ENCODE results near the gene RETREG3. TPM values are rescaled to one million over a fixed set of nuclear protein-coding genes. Genes with fewer than 3 reads are reported as not detected.
A peak's percentile ranks its signal among the peaks of the same experiment; 100 is the strongest.

The RETREG3 gene
- total RNA-seq, 6 donors from 2014 or later = 47.1 to 89.7 (median 59.9) TPM

DNA sequence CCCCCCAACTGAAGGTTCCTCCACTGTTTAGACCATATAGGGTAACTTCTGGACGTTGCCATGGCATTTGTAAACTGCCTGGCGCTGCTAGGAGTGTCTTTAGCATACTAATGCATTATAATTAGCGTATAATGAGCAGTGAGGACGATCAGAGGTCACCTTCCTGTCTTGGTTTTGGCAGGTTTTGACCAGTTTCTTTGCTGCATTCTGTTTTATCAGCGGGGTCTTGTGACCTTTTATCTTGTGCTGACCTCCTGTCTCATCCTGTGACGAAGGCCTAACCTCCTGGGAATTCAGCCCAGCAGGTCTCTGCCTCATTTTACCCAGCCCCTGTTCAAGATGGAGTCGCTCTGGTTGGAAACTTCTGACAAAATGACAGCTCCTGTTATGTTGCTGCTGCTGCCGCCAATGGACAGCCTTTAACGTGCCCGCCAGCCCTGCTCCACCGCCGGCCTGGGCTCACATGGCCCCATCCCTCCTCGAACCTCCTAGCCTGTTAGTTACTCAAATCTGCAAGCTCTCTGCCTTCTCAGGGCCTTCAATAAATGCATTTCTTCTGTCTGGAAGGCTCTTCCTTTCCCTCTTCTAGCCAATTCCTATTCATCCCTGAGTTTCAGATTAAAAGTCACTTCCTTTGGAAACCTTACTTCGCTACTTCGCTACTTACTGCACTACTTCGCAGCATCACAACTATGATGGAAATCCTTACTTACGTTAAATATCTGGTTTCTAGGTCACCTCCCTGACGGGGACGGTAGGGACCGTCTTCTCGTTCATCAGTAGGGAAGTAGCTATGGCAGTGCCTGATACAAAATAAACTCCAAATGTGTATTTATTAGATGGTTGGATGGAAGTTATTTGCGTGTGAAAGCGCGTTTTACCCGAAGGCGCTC, 73.8 kb downstream of the RETREG3 start:
- H3K27me3 ChIP-seq = no peaks in the 10 kb centered on the region
- ATAC-seq (ENCODE audit: low FRiP score in 2 of 2) (peak in 1 of 2 donors; percentile 32), DNase-seq (peak in 1 of 2 donors; percentile 68)
- TF ChIP-seq POLR2AphosphoS5 (IDR thresholded peaks at IDR 0.05) (no peak), EP300 (IDR thresholded peaks at IDR 0.05) (no peak), POLR2A (IDR thresholded peaks at IDR 0.05) (no peak)
- TF ChIP-seq, protein P1, sequence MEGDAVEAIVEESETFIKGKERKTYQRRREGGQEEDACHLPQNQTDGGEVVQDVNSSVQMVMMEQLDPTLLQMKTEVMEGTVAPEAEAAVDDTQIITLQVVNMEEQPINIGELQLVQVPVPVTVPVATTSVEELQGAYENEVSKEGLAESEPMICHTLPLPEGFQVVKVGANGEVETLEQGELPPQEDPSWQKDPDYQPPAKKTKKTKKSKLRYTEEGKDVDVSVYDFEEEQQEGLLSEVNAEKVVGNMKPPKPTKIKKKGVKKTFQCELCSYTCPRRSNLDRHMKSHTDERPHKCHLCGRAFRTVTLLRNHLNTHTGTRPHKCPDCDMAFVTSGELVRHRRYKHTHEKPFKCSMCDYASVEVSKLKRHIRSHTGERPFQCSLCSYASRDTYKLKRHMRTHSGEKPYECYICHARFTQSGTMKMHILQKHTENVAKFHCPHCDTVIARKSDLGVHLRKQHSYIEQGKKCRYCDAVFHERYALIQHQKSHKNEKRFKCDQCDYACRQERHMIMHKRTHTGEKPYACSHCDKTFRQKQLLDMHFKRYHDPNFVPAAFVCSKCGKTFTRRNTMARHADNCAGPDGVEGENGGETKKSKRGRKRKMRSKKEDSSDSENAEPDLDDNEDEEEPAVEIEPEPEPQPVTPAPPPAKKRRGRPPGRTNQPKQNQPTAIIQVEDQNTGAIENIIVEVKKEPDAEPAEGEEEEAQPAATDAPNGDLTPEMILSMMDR (IDR thresholded peaks at IDR 0.05) = no peak
- WGBS, 2 donors = 45 to 48% methylated on average over 26 of the region's 26 CpGs
- peaks cover 0 to 19% (median 14%) of the 10 kb centered on the region in 4 donors for H3K36me3 ChIP-seq
- H3K4me3 ChIP-seq = peak overlapping the region; percentile 48 to 98 (median 77)
- H3K9me3 ChIP-seq = no peaks in the 10 kb centered on the region
- peaks cover 22 to 47% (median 33%) of the 10 kb centered on the region in 4 donors for H3K4me1 ChIP-seq
- peak overlapping the region; percentile 80 to 93 (median 84) for H3K27ac ChIP-seq

DNA sequence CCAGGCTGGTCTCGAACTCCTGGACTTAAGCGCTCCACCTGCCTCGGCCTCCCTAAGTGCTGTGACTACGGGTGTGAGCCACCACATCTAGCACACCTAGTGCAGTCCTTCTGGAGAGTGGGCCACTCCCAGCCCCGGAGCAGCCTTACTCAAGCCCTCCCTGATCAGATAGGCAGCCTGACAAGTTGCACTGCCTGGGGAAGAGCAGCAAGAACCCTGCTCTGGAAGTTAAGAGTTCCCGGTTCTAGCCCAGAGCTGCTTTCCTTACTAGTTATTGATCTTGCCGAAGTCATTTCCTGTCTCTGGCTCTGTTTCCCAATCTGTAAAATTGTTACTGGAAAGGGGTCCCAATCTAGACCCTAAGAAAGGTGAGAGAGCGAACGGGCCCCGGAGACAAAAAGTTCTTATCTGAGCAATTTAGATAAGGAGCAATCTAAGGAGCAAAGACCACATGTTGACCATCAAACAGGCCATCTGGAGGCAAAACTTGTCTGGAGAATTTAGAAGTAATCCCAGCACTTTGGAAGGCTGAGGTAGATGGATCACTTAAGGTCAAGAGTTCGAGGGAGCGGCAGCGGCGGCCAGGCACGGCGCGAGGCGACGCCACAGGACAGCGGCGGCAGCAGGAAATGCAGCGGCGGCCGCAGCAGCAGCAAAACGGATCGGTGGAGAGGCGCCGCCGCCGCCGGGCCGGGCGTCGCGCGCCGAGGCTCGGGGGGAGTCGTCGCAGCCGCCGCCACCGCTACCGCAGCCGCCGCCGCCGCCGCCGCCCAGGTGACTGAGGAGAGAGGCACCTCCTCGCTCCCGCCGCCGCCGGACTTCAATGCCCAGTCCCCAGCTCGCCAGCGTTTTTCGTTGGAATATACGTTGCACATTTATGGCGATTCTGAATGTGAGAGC, 77.5 kb downstream of the RETREG3 start:
- WGBS, 2 donors = 12 to 15% methylated on average over 38 to 42 of the region's 60 CpGs
- peak; percentile 81 to 94 for DNase-seq
- H3K4me1 ChIP-seq = peaks cover 23 to 57% (median 35%) of the 10 kb centered on the region in 4 donors

DNA sequence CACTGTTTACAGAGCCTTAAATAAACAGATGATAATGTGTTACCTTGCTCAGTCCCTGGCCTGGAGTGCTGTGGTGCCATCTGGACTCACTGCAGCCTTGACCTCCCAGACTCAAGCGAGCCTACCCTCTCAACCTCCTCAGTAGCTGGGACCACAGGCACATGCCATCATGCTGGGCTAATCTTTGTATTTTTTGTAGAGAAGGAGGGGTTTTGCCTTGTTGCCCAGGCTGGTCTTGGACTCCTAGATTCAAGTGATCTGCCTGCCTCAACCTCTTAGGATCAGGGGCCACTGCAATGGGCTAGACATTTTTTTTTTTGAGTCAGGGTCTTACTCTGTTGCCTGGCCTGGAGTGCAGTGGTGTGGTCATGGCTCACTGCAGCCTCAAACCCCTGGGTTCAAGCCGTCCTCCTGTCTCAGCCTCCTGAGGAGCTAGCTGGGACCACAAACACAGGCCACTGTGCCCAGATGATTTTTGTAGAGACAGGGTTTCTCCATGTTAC, 78.2 kb downstream of the RETREG3 start:
- no peaks in the 10 kb centered on the region for H3K9me3 ChIP-seq
- no peak for DNase-seq
- peak overlapping the region in 3 of 4 donors; percentile 73 to 88 (median 85) for H3K27ac ChIP-seq
- TF ChIP-seq, protein P1 (IDR thresholded peaks at IDR 0.05) = no peak
- TF ChIP-seq POLR2A (IDR thresholded peaks at IDR 0.05) = no peak
- TF ChIP-seq POLR2AphosphoS5 (IDR thresholded peaks at IDR 0.05) = no peak
- TF ChIP-seq EP300 (IDR thresholded peaks at IDR 0.05) = no peak
- 81% methylated on average over 2 of the region's 2 CpGs; no CpG with 5 or more reads in 1 of the 2 donors for WGBS, 2 donors
- no peaks in the 10 kb centered on the region for H3K36me3 ChIP-seq
- no peaks in the 10 kb centered on the region for H3K27me3 ChIP-seq
- peaks cover 22 to 62% (median 40%) of the 10 kb centered on the region in 4 donors for H3K4me1 ChIP-seq
- no peak overlapping the region for H3K4me3 ChIP-seq
- no peak for ATAC-seq (ENCODE audit: low FRiP score in 2 of 2)

More for the DNA sequence above, 77.5 kb downstream of the RETREG3 start:
- no peaks in the 10 kb centered on the region for H3K27me3 ChIP-seq
- peak; percentile 58 to 78 for ATAC-seq (ENCODE audit: low FRiP score in 2 of 2)
- H3K27ac ChIP-seq = peak overlapping the region; percentile 61 to 88 (median 79)
- H3K4me3 ChIP-seq = peak overlapping the region; percentile 11 to 62 (median 50)
- TF ChIP-seq POLR2A (IDR thresholded peaks at IDR 0.05) (peak in 2 of 4 donors; percentile 30 to 63), POLR2AphosphoS5 (IDR thresholded peaks at IDR 0.05) (no peak), EP300 (IDR thresholded peaks at IDR 0.05) (no peak)
- TF ChIP-seq, protein P1 (IDR thresholded peaks at IDR 0.05) = peak; percentile 61 to 87 (median 84)
- H3K36me3 ChIP-seq = no peaks in the 10 kb centered on the region
- H3K9me3 ChIP-seq = no peaks in the 10 kb centered on the region

Other genes starting within 250 kb of the RETREG3 start
- gene STAT3, start 220.9 kb downstream of the RETREG3 start, total RNA-seq = 100 to 1,000 TPM; 228 to 335 (median 264) TPM
- gene CAVIN1, start 186.1 kb downstream of the RETREG3 start, total RNA-seq = 100 to 1,000 TPM in 5 of 6 donors, 10 to 100 TPM in 1; 89.1 to 406 (median 307) TPM
- 100 to 1,000 TPM in 3 of 6 donors, 10 to 100 TPM in 3; 68.3 to 212 (median 118) TPM for gene ATP6V0A1, start 150.5 kb downstream of the RETREG3 start, total RNA-seq
- 10 to 100 TPM; 36.7 to 97.4 (median 68.4) TPM for gene NAGLU, start 73.1 kb downstream of the RETREG3 start, total RNA-seq
- 1 to 10 TPM in 5 of 6 donors, not detected in 1; 1.3 to 6.3 (median 1.7) TPM for gene HSD17B1, start 56.5 kb downstream of the RETREG3 start, total RNA-seq
- 10 to 100 TPM; 34.7 to 71.1 (median 51.4) TPM for gene COASY, start 47.2 kb downstream of the RETREG3 start, total RNA-seq
- gene MLX, start 42.3 kb downstream of the RETREG3 start, total RNA-seq = 100 to 1,000 TPM in 1 of 6 donors, 10 to 100 TPM in 5; 61.8 to 104 (median 83.5) TPM
- gene PSMC3IP, start 31.6 kb downstream of the RETREG3 start, total RNA-seq = 1 to 10 TPM in 5 of 6 donors, not detected in 1; 1.9 to 6.8 (median 3.8) TPM
- 10 to 100 TPM; 27.3 to 55.4 (median 31.8) TPM for gene TUBG1, start 309 bp upstream of the RETREG3 start, total RNA-seq
- 100 to 1,000 TPM in 1 of 6 donors, 10 to 100 TPM in 5; 12.4 to 104 (median 15.2) TPM for gene TUBG2, start 49.9 kb upstream of the RETREG3 start, total RNA-seq
- 10 to 100 TPM; 18.4 to 93.2 (median 28.4) TPM for gene PLEKHH3, start 67.6 kb upstream of the RETREG3 start, total RNA-seq
- gene CCR10, start 72.5 kb upstream of the RETREG3 start, total RNA-seq = 1 to 10 TPM in 4 of 6 donors, under 1 TPM in 2; 0.30 to 2.2 (median 1.4) TPM
- gene CNTNAP1, start 73.2 kb upstream of the RETREG3 start, total RNA-seq = 10 to 100 TPM in 1 of 6 donors, 1 to 10 TPM in 5; 1.7 to 37.7 (median 4.3) TPM
- 100 to 1,000 TPM in 1 of 6 donors, 10 to 100 TPM in 5; 30.7 to 122 (median 55.0) TPM for gene EZH1, start 135.7 kb upstream of the RETREG3 start, total RNA-seq
- gene RAMP2, start 151.9 kb upstream of the RETREG3 start, total RNA-seq = 100 to 1,000 TPM in 1 of 6 donors, 10 to 100 TPM in 4, not detected in 1; 12.2 to 120 (median 55.8) TPM
- gene VPS25, start 164.1 kb upstream of the RETREG3 start, total RNA-seq = 10 to 100 TPM; 19.0 to 54.6 (median 36.7) TPM
- gene WNK4, start 171.2 kb upstream of the RETREG3 start, total RNA-seq = 1 to 10 TPM in 1 of 6 donors, under 1 TPM in 3, not detected in 2; 0.15 to 1.8 (median 0.26) TPM
- gene COA3, start 189.3 kb upstream of the RETREG3 start, total RNA-seq = 10 to 100 TPM; 23.3 to 95.3 (median 67.4) TPM
- gene CNTD1, start 189.5 kb upstream of the RETREG3 start, total RNA-seq = 1 to 10 TPM in 1 of 6 donors, under 1 TPM in 4, not detected in 1; 0.22 to 1.2 (median 0.39) TPM
- 100 to 1,000 TPM in 3 of 6 donors, 10 to 100 TPM in 3; 83.0 to 167 (median 101) TPM for gene BECN1, start 214.9 kb upstream of the RETREG3 start, total RNA-seq
- gene PSME3, start 224.0 kb upstream of the RETREG3 start, total RNA-seq = 100 to 1,000 TPM in 1 of 6 donors, 10 to 100 TPM in 5; 67.5 to 102 (median 75.8) TPM
- 1 to 10 TPM; 1.5 to 5.2 (median 2.9) TPM for gene AOC2, start 235.2 kb upstream of the RETREG3 start, total RNA-seq
- 100 to 1,000 TPM in 4 of 6 donors, 10 to 100 TPM in 2; 76.9 to 210 (median 111) TPM for gene AOC3, start 241.8 kb upstream of the RETREG3 start, total RNA-seq

Data from upper lobe of left lung (tissue), 6 donors.